Measurements from ENCODE around the gene COLEC12.

Gene COLEC12

GRCh38 chr18:434410-434809, 66.1 kb downstream of the COLEC12 start:
- DNase-seq: no peak

GRCh38 chr18:433960-434359, 66.5 kb downstream of the COLEC12 start:
- no peak for DNase-seq

GRCh38 chr18:433298-433697, 67.2 kb downstream of the COLEC12 start:
- no peak for DNase-seq

GRCh38 chr18:432791-433190, 67.7 kb downstream of the COLEC12 start:
- no peak for DNase-seq

- no peak for DNase-seq
Measured at GRCh38 chr18:429030-429429, 71.5 kb downstream of the COLEC12 start.

- no peak for DNase-seq
Measured at GRCh38 chr18:427005-427404, 73.5 kb downstream of the COLEC12 start.

- no peak for DNase-seq
Measured at GRCh38 chr18:425106-425745, 75.3 kb downstream of the COLEC12 start.

GRCh38 chr18:424668-425067, 75.8 kb downstream of the COLEC12 start:
- no peak for DNase-seq

- no peak for DNase-seq
Measured at GRCh38 chr18:424071-424661, 76.3 kb downstream of the COLEC12 start.

GRCh38 chr18:422966-423365, 77.5 kb downstream of the COLEC12 start:
- no peak for DNase-seq

GRCh38 chr18:421247-422155, 79.0 kb downstream of the COLEC12 start:
- DNase-seq: no peak

- DNase-seq: no peak
Measured at GRCh38 chr18:420661-421246, 79.7 kb downstream of the COLEC12 start.

GRCh38 chr18:419541-420175, 80.8 kb downstream of the COLEC12 start:
- DNase-seq: no peak

- no peak for DNase-seq
Measured at GRCh38 chr18:417495-417894, 83.0 kb downstream of the COLEC12 start.

GRCh38 chr18:416930-417329, 83.6 kb downstream of the COLEC12 start:
- no peak for DNase-seq

GRCh38 chr18:415617-416612, 84.6 kb downstream of the COLEC12 start:
- DNase-seq: no peak

- DNase-seq: no peak
Measured at GRCh38 chr18:415047-415446, 85.5 kb downstream of the COLEC12 start.

- DNase-seq: no peak
Measured at GRCh38 chr18:413233-413632, 87.3 kb downstream of the COLEC12 start.

GRCh38 chr18:410047-410455, 90.5 kb downstream of the COLEC12 start:
- no peak for DNase-seq

GRCh38 chr18:408367-408766, 92.1 kb downstream of the COLEC12 start:
- DNase-seq: no peak

- DNase-seq: no peak
Measured at GRCh38 chr18:407626-408224, 92.8 kb downstream of the COLEC12 start.
